HEK293 (cell line): ENCODE measurements around the gene IST1.

Source experiments
- MZF1 ChIP-seq: fragments of 450-650 bp; formaldehyde crosslinking; IDR thresholded peaks from 2 replicates; pipeline ENCODE4 v1.5.1; 2017; ENCODE audit warnings: missing biosample characterization, missing genetic modification characterization, borderline replicate concordance
- SALL2 ChIP-seq: fragments of 450-650 bp; formaldehyde crosslinking; IDR thresholded peaks from 2 replicates; pipeline ENCODE4 v1.5.0; 2017; ENCODE audit warnings: missing biosample characterization, mild to moderate bottlenecking, missing genetic modification characterization, borderline replicate concordance
- ZBTB8A ChIP-seq: fragments of 450-650 bp; formaldehyde crosslinking; IDR thresholded peaks from 2 replicates; pipeline ENCODE4 v1.5.1; 2016; ENCODE audit warnings: missing biosample characterization, missing genetic modification characterization
- ZNF157 ChIP-seq: fragments of 450-650 bp; formaldehyde crosslinking; IDR thresholded peaks from 2 replicates; pipeline ENCODE4 v1.5.1; 2016; ENCODE audit warnings: missing biosample characterization, missing genetic modification characterization
- ZNF426 ChIP-seq: fragments of 450-650 bp; formaldehyde crosslinking; IDR thresholded peaks from 2 replicates; pipeline ENCODE4 v1.5.1; 2017; ENCODE audit warnings: missing biosample characterization, missing genetic modification characterization, mild to moderate bottlenecking, inconsistent platforms, moderate library complexity
- ZNF544 ChIP-seq: fragments of 450-650 bp; formaldehyde crosslinking; IDR thresholded peaks from 2 replicates; pipeline ENCODE4 v1.5.0; 2017; ENCODE audit warnings: missing biosample characterization, missing genetic modification characterization
- TF ChIP-seq, protein P1 (sequence below): fragments of 450-650 bp; IDR thresholded peaks from 2 replicates; pipeline ENCODE4 v1.5.1; 2018; ENCODE audit warnings: missing biosample characterization, mild to moderate bottlenecking, missing genetic modification characterization
- TF ChIP-seq, protein P2 (sequence below): fragments of 450-650 bp; formaldehyde crosslinking; IDR thresholded peaks from 2 replicates; pipeline ENCODE4 v1.5.1; 2016; ENCODE audit warnings: missing biosample characterization, missing genetic modification characterization
- TF ChIP-seq, protein P3 (sequence below): fragments of 450-650 bp; formaldehyde crosslinking; IDR thresholded peaks from 2 replicates; pipeline ENCODE4 v1.5.1; 2016; ENCODE audit warnings: missing biosample characterization, missing genetic modification characterization

DNA sequence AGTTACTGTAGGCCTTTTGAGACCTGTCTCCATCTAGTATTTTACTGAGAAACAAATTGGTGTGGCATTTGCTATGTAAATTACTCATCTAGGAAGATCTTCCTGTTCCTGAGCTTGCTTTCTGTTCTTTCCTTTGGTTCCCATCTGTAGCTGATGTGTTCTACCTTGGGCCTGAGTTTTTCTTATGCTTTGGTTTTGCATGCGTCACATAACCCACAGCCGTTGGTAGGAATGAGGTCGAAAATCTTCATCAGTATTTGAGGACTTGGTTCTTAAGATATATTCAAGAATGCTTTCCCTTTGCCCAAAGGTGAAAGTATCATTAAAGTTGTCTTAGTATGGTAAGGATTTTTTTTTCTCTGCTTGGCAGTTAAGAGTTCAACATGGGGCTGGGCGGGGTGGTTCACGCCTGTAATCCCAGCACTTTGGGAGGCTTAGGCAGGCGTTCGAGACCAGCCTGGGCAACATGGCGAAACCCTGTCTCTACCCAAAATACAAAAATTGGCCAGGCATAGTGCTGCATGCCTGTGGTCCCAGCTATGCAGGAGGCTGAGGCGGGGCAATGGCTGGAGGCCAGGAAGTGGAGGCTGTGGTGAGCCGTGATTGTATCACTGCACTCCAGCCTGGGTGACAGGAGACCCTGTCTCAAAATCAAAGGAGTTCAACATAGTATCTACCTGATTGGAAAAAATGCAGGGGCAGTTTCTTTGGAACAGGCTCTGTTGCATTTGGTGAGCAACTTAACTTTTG is 28.8 kb downstream of the IST1 start:
- no peak for TF ChIP-seq SALL2 (tag by site-specific recombination)
- TF ChIP-seq ZNF426 (tag by site-specific recombination) = no peak
- TF ChIP-seq, protein P1, sequence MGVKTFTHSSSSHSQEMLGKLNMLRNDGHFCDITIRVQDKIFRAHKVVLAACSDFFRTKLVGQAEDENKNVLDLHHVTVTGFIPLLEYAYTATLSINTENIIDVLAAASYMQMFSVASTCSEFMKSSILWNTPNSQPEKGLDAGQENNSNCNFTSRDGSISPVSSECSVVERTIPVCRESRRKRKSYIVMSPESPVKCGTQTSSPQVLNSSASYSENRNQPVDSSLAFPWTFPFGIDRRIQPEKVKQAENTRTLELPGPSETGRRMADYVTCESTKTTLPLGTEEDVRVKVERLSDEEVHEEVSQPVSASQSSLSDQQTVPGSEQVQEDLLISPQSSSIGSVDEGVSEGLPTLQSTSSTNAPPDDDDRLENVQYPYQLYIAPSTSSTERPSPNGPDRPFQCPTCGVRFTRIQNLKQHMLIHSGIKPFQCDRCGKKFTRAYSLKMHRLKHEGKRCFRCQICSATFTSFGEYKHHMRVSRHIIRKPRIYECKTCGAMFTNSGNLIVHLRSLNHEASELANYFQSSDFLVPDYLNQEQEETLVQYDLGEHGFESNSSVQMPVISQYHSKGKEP (tag by site-specific recombination) = no peak
- TF ChIP-seq, protein P2, sequence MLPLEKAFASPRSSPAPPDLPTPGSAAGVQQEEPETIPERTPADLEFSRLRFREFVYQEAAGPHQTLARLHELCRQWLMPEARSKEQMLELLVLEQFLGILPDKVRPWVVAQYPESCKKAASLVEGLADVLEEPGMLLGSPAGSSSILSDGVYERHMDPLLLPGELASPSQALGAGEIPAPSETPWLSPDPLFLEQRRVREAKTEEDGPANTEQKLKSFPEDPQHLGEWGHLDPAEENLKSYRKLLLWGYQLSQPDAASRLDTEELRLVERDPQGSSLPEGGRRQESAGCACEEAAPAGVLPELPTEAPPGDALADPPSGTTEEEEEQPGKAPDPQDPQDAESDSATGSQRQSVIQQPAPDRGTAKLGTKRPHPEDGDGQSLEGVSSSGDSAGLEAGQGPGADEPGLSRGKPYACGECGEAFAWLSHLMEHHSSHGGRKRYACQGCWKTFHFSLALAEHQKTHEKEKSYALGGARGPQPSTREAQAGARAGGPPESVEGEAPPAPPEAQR (tag by site-specific recombination) = no peak
- TF ChIP-seq, protein P3, sequence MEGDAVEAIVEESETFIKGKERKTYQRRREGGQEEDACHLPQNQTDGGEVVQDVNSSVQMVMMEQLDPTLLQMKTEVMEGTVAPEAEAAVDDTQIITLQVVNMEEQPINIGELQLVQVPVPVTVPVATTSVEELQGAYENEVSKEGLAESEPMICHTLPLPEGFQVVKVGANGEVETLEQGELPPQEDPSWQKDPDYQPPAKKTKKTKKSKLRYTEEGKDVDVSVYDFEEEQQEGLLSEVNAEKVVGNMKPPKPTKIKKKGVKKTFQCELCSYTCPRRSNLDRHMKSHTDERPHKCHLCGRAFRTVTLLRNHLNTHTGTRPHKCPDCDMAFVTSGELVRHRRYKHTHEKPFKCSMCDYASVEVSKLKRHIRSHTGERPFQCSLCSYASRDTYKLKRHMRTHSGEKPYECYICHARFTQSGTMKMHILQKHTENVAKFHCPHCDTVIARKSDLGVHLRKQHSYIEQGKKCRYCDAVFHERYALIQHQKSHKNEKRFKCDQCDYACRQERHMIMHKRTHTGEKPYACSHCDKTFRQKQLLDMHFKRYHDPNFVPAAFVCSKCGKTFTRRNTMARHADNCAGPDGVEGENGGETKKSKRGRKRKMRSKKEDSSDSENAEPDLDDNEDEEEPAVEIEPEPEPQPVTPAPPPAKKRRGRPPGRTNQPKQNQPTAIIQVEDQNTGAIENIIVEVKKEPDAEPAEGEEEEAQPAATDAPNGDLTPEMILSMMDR = no peak
- TF ChIP-seq ZBTB8A = no peak
- TF ChIP-seq MZF1 (tag by site-specific recombination) = no peak
- no peak for TF ChIP-seq ZNF157
- no peak for TF ChIP-seq ZNF544
